ENCODE measurements around the gene ESRRG.
A peak's percentile ranks its signal among the peaks of the same experiment; 100 is the strongest.

ESRRG gene

GRCh38 chr1:216627252-216627651 lies 96.0 kb downstream of the ESRRG start:
- no peak for DNase-seq (ENCODE audit: low spot score)

GRCh38 chr1:216626394-216627067 lies 96.7 kb downstream of the ESRRG start:
- DNase-seq (ENCODE audit: low spot score), result no peak

- DNase-seq (ENCODE audit: low spot score), result no peak
Observed at GRCh38 chr1:216621536-216621935, 101.7 kb downstream of the ESRRG start.

- no peak for DNase-seq (ENCODE audit: low spot score)
Observed at GRCh38 chr1:216617081-216617875, 106.0 kb downstream of the ESRRG start.

- DNase-seq (ENCODE audit: low spot score), result no peak
Observed at GRCh38 chr1:216616425-216616824, 106.8 kb downstream of the ESRRG start.

GRCh38 chr1:216614011-216614934 lies 109.0 kb downstream of the ESRRG start:
- DNase-seq (ENCODE audit: low spot score), result no peak

- no peak for DNase-seq (ENCODE audit: low spot score)
Observed at GRCh38 chr1:216612291-216612690, 110.9 kb downstream of the ESRRG start.

GRCh38 chr1:216607067-216607697 lies 116.0 kb downstream of the ESRRG start:
- no peak for DNase-seq (ENCODE audit: low spot score)

GRCh38 chr1:216606047-216606637 lies 117.1 kb downstream of the ESRRG start:
- no peak for DNase-seq (ENCODE audit: low spot score)

- no peak for DNase-seq (ENCODE audit: low spot score)
Observed at GRCh38 chr1:216604771-216605170, 118.5 kb downstream of the ESRRG start.

GRCh38 chr1:216600730-216601609 lies 122.3 kb downstream of the ESRRG start:
- peak; percentile 83 for DNase-seq (ENCODE audit: low spot score)

GRCh38 chr1:216599851-216600250 lies 123.4 kb downstream of the ESRRG start:
- DNase-seq (ENCODE audit: low spot score), result no peak

GRCh38 chr1:216598448-216598847 lies 124.8 kb downstream of the ESRRG start:
- DNase-seq (ENCODE audit: low spot score), result no peak

- DNase-seq (ENCODE audit: low spot score), result no peak
Observed at GRCh38 chr1:216596281-216596862, 126.9 kb downstream of the ESRRG start.

- no peak for DNase-seq (ENCODE audit: low spot score)
Observed at GRCh38 chr1:216587715-216588114, 135.5 kb downstream of the ESRRG start.

- no peak for DNase-seq (ENCODE audit: low spot score)
Observed at GRCh38 chr1:216582151-216582550, 141.1 kb downstream of the ESRRG start.

- no peak for DNase-seq (ENCODE audit: low spot score)
Observed at GRCh38 chr1:216580538-216581057, 142.6 kb downstream of the ESRRG start.

GRCh38 chr1:216576234-216576937 lies 146.8 kb downstream of the ESRRG start:
- no peak for DNase-seq (ENCODE audit: low spot score)

- peak; percentile 2 for DNase-seq (ENCODE audit: low spot score)
Observed at GRCh38 chr1:216566641-216567205, 156.5 kb downstream of the ESRRG start.

All from AG08395 (cell line).